ENCODE measurements around the gene UGT1A6. TPM values are rescaled to one million over a fixed set of nuclear protein-coding genes. Genes with fewer than 3 reads are reported as not detected.
"Not testable (repeated sequence)": the region's sequence is repeated elsewhere in the genome, so short reads cannot be mapped to it uniquely, and the experiment has no call there.

UGT1A6 gene
- total RNA-seq, 1 donor from 2014 or later = not detected

- peaks cover 19% of the 10 kb centered on the region for H3K27me3 Mint-ChIP-seq
- no peak for TF ChIP-seq CTCF (IDR thresholded peaks at IDR 0.05; ENCODE audit: unreplicated experiment)
- no peaks in the 10 kb centered on the region for H3K9me3 Mint-ChIP-seq (ENCODE audit: low read depth)
- no peak overlapping the region for H3K27ac Mint-ChIP-seq
- H3K4me3 Mint-ChIP-seq (ENCODE audit: low read depth) = no peak overlapping the region
- H3K4me1 Mint-ChIP-seq (ENCODE audit: low read depth) = no peaks in the 10 kb centered on the region
- no peak for DNase-seq (ENCODE audit: low spot score, unreplicated experiment)
- H3K36me3 Mint-ChIP-seq (ENCODE audit: insufficient read depth) = no peaks in the 10 kb centered on the region
Observed at GRCh38 chr2:233655043-233655442, 37.6 kb upstream of the UGT1A6 start.

- DNase-seq (ENCODE audit: low spot score, unreplicated experiment); H3K36me3 Mint-ChIP-seq (ENCODE audit: insufficient read depth); H3K9me3 Mint-ChIP-seq (ENCODE audit: low read depth); H3K4me1 Mint-ChIP-seq (ENCODE audit: low read depth); H3K27ac Mint-ChIP-seq; H3K4me3 Mint-ChIP-seq (ENCODE audit: low read depth): not testable (repeated sequence)
- H3K27me3 Mint-ChIP-seq = peaks cover 21% of the 10 kb centered on the region
Observed at GRCh38 chr2:233655943-233656342, 36.7 kb upstream of the UGT1A6 start.

- no peak overlapping the region for H3K4me3 Mint-ChIP-seq (ENCODE audit: low read depth)
- DNase-seq (ENCODE audit: low spot score, unreplicated experiment) = no peak
- no peaks in the 10 kb centered on the region for H3K9me3 Mint-ChIP-seq (ENCODE audit: low read depth)
- TF ChIP-seq CTCF (IDR thresholded peaks at IDR 0.05; ENCODE audit: unreplicated experiment) = no peak
- no peaks in the 10 kb centered on the region for H3K36me3 Mint-ChIP-seq (ENCODE audit: insufficient read depth)
- no peaks in the 10 kb centered on the region for H3K4me1 Mint-ChIP-seq (ENCODE audit: low read depth)
- peaks cover 21% of the 10 kb centered on the region for H3K27me3 Mint-ChIP-seq
- no peak overlapping the region for H3K27ac Mint-ChIP-seq
Observed at GRCh38 chr2:233656443-233656842, 36.2 kb upstream of the UGT1A6 start.

GRCh38 chr2:233658610-233659009, 34.1 kb upstream of the UGT1A6 start:
- no peaks in the 10 kb centered on the region for H3K4me1 Mint-ChIP-seq (ENCODE audit: low read depth)
- no peak overlapping the region for H3K27ac Mint-ChIP-seq
- TF ChIP-seq CTCF (IDR thresholded peaks at IDR 0.05; ENCODE audit: unreplicated experiment) = no peak
- no peaks in the 10 kb centered on the region for H3K9me3 Mint-ChIP-seq (ENCODE audit: low read depth)
- no peak overlapping the region for H3K4me3 Mint-ChIP-seq (ENCODE audit: low read depth)
- H3K27me3 Mint-ChIP-seq = peaks cover 18% of the 10 kb centered on the region
- no peaks in the 10 kb centered on the region for H3K36me3 Mint-ChIP-seq (ENCODE audit: insufficient read depth)
- no peak for DNase-seq (ENCODE audit: low spot score, unreplicated experiment)

- Mint-ChIP-seq H3K4me1 (ENCODE audit: low read depth) (no peaks in the 10 kb centered on the region), H3K9me3 (ENCODE audit: low read depth) (peaks cover 6% of the 10 kb centered on the region), H3K4me3 (ENCODE audit: low read depth) (no peak overlapping the region), H3K27ac (no peak overlapping the region), H3K27me3 (peaks cover 11% of the 10 kb centered on the region), H3K36me3 (ENCODE audit: insufficient read depth) (no peaks in the 10 kb centered on the region)
- no peak for TF ChIP-seq CTCF (IDR thresholded peaks at IDR 0.05; ENCODE audit: unreplicated experiment)
- no peak for DNase-seq (ENCODE audit: low spot score, unreplicated experiment)
Observed at GRCh38 chr2:233663911-233664310, 28.8 kb upstream of the UGT1A6 start.

- Mint-ChIP-seq H3K4me3 (ENCODE audit: low read depth) (no peak overlapping the region), H3K27ac (no peak overlapping the region), H3K27me3 (peaks cover 2% of the 10 kb centered on the region), H3K4me1 (ENCODE audit: low read depth) (no peaks in the 10 kb centered on the region), H3K36me3 (ENCODE audit: insufficient read depth) (no peaks in the 10 kb centered on the region), H3K9me3 (ENCODE audit: low read depth) (peaks cover 6% of the 10 kb centered on the region)
- TF ChIP-seq CTCF (IDR thresholded peaks at IDR 0.05; ENCODE audit: unreplicated experiment) = no peak
- DNase-seq (ENCODE audit: low spot score, unreplicated experiment) = no peak
Observed at GRCh38 chr2:233668605-233669260, 24.0 kb upstream of the UGT1A6 start.

Measured in progenitor cell of endocrine pancreas (in vitro differentiated cells).